RKO (cell line): ENCODE data around the gene NAA40.
"Not testable (repeated sequence)": the region's sequence is repeated elsewhere in the genome, so short reads cannot be mapped to it uniquely, and the experiment has no call there.

Experiments
- DNase-seq: peaks from one replicate; pipeline ENCODE4 v3.0.0-alpha.2; 2016; ENCODE audit warnings: low spot score

Gene NAA40

GRCh38 chr11:63939397-63939891 lies 642 bp downstream of the NAA40 start:
- no peak for DNase-seq

- no peak for DNase-seq
Measured at GRCh38 chr11:63940786-63941185, 2.0 kb downstream of the NAA40 start.

GRCh38 chr11:63941901-63942300 lies 3.1 kb downstream of the NAA40 start:
- DNase-seq = no peak

- DNase-seq = no peak
Measured at GRCh38 chr11:63942803-63943202, 4.0 kb downstream of the NAA40 start.

GRCh38 chr11:63944987-63945386 lies 6.2 kb downstream of the NAA40 start:
- no peak for DNase-seq

- DNase-seq = peak; percentile 70
Measured at GRCh38 chr11:63945477-63946163, 6.8 kb downstream of the NAA40 start.

DNA sequence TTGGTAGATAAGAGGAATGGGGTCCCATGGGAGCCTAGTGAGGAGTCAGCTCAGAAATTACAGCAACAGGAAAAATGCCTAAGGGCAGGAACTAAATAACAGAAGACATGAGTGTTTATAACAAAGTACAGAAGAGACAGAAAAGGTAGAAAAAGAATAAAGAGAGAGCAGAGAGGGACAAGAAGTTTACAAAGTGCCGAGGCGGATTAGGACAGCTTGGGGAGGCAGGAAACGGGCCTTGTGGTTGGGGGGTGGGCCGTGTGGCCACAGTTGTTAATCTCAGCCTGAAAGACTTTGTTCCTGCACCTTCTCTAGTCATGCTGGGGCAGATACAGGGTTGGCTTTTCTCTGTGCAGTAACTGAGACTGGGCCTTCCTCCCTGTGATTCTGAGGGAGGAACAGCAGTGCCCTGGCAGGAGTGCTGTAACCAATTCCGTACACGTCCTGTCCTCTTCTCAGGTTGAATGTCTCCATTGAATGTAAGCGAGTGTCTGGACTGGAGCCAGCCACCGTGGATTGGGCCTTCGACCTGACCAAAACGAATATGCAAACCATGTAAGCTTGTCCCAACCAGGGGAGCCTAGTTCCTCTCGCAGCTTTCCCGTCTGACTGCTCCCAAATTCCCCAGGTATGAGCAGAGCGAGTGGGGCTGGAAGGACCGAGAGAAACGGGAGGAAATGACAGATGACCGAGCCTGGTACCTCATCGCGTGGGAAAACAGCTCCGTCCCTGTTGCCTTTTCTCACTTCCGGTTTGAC lies 13.2 kb downstream of the NAA40 start:
- DNase-seq = no peak

GRCh38 chr11:63952570-63952969 lies 13.8 kb downstream of the NAA40 start:
- DNase-seq = no peak

DNA sequence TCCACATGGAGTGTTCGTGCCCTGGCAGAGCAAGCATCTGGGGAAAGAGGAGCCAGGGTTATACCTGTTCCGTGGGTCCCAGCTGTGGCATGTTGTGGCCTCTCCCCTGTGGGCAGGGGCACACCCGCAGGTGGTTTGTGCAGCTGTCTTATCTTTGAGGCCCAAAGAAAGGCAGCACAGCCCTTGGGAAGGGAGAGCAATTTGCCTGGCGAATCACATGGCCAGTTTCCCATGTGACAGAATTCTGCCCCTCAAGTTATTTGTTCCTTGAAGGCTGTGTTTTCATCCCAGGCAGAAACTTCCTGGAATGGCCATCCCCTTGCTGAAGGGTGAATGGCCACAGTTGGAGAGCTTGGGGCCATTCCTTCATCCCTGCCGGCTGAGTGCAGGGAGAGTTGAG lies 19.2 kb downstream of the NAA40 start:
- DNase-seq = no peak

DNA sequence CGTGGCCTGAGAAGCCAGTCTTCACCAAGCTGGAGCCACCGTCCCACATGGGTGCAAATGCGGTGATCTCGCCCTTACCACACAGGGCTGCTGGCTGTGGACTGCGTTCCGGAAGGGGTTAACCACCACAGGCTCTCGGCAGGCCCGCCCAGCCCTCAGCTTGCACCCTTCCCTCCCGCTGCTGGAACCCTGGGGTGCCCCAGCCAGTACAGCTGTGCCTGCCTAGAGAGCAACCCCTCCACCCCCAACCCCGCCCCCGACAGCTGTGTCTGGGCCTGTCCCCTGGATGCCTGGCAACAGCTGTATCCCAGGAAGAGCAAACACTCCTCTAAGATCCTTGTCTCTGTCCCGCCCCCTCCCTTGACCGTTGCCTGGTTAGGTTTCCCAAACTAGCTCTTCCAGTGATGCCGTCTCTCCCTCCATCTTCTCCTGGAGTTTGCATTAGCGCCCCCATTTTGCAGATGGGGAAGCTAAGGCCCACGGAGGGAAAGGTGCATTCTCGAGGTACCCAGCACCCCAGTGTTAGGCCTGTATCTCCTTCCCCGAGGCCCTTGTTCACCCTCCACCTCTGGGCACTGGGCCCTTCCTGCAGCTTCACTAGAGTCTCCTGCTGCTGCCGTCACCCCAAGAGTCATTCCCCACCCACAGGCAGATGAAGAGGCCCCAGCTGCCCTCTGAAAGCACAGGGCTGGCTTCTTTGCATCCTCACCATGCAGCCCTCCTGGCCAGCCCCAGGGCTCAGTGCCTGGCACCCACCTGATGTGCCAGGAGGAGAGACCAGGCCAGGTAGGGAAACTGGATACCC lies 23.0 kb downstream of the NAA40 start:
- no peak for DNase-seq

GRCh38 chr11:63963895-63964294 lies 25.1 kb downstream of the NAA40 start:
- DNase-seq = not testable (repeated sequence)

DNA sequence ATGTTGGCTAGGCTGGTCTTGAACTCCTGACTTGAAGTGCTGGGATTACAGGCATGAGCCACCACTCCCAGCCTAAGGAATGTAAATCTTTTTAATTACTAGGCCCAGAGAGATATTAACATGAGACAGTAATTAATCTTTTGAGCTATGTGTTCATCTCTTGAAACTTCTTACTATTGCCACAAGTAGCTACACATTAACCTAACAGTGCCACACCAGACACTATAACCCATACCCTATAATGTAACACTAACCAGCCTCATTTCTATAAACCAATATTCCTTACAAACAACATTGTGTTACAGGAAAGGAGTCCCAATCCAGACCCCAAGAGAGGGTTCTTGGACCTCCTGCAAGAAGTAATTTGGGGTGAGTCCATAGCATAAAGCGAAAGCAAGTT lies 27.6 kb downstream of the NAA40 start:
- DNase-seq = no peak

- no peak for DNase-seq
Measured at GRCh38 chr11:63969461-63969860, 30.7 kb downstream of the NAA40 start.

DNA sequence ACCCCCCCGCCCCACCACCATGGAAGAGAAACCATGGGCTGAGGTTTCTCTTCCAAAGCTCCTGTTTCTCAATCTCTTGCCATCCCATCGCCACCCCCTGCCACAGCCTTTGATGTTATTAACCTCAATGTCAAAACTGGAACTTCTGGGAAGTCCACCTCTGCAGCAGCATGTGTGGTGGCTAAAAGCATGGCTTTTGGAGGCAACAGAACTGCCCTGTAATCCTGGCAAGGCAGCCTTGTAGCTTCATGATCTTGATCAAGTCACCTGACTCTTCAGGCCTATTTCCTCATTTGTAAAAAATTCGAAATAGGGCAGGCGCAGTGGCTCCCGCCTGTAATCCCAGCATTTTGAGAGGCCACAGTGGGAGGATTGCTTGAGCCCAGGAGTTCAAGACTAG lies 32.1 kb downstream of the NAA40 start:
- no peak for DNase-seq

GRCh38 chr11:63973912-63974258 lies 35.1 kb downstream of the NAA40 start:
- not testable (repeated sequence) for DNase-seq

DNA sequence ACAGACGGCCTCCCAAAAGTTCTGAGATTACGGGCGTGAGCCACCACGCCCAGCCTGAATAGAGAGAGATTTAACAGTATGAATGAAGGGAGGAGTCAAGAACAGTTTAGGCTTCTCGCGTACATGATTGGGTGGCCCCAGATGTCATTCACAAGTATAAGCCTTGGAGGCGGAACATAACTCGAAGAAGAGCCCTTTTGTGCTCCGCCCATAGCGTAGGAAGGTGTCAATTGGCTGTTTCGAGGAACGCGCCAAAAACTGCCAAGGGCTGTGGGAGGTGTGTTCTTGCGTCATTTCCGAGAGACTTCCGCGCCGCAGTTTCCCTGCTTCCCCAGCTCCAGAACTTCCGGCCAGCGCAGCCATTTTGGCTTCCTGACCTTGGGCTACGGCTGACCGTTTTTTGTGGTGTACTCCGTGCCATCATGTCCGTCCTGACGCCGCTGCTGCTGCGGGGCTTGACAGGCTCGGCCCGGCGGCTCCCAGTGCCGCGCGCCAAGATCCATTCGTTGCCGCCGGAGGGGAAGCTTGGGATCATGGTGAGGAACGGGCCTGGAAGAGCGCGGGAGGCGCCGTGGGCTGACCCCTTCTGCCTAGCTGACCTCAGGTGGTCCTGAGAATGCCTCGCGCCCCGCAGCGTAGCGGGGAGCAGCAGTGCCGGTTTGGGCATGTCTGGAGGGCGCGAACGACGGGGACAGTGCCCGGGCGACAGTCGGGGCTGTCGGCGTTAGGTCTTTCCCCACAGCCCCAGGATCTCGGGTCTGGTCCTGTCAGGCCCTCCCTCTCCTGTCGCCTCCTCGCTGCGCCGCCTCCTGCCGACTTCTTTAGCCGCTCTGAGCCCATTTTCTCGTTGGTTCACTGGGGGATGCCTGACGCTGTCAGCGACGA lies 35.7 kb downstream of the NAA40 start, which contains the start of gene COX8A:
COX8A (plus strand) TSS at position 362 of the 885 bp plus-strand sequence; CDS start at position 423, 61 bp downstream.
- peak; percentile 100 for DNase-seq

- no peak for DNase-seq
Measured at GRCh38 chr11:63978551-63979239, 39.9 kb downstream of the NAA40 start.

GRCh38 chr11:63979426-63979825 lies 40.6 kb downstream of the NAA40 start:
- no peak for DNase-seq

- DNase-seq = peak; percentile 58
Measured at GRCh38 chr11:63985812-63986155, 47.0 kb downstream of the NAA40 start.

GRCh38 chr11:63986156-63986931 lies 47.5 kb downstream of the NAA40 start, which contains the start of gene OTUB1:
OTUB1 (plus strand) TSS chr11:63986438; CDS start chr11:63986457, 19 bp downstream.
- peak; percentile 92 for DNase-seq
